GM12878 (cell line): Measurements from ENCODE around the gene SLC18A3. TPM values are rescaled to one million over a fixed set of nuclear protein-coding genes. Genes with fewer than 3 reads are reported as not detected.

Experiments used
- ATAC-seq: fragments of 200-7000 bp; cut with Tn5 transposase; 3 replicates; pipeline ENCODE4 v1.9.1; 2020; ENCODE audit warnings: mild to moderate bottlenecking, moderate library complexity
- BruUV-seq: library from RNA; stranded (reverse); fragments of 400-500 nt; replicated peaks from 2 replicates; lab custom pipeline; 2021; lab: Mats Ljungman, UMichigan
- CTCF ChIA-PET: fragments of 300-600 bp; sonication (Branson Sonifier 250); formaldehyde crosslinking; extraction: SDS; loops from one replicate; lab custom pipeline; 2021; ENCODE audit warnings: inconsistent platforms; lab: Yijun Ruan, JAX
- POLR2A ChIA-PET: fragments of 350-600 bp; formaldehyde crosslinking; extraction: SDS; loops from one replicate; lab custom pipeline; 2021; ENCODE audit warnings: inconsistent platforms; lab: Charles Lee
- RAD21 ChIA-PET: fragments of 300-600 bp; sonication (Branson Sonifier 250); formaldehyde crosslinking; loops from one replicate; lab custom pipeline; 2023; ENCODE audit warnings: antibody characterized with exemption; ENCODE audit not compliant: unreplicated experiment; lab: Charles Lee
- SMC1A ChIA-PET: fragments of 300-600 bp; sonication (Branson Sonifier 250); formaldehyde crosslinking; loops from one replicate; lab custom pipeline; 2023; ENCODE audit not compliant: unreplicated experiment, uncharacterized antibody; lab: Charles Lee
- DNase-seq: peaks from one replicate; pipeline ENCODE4 v3.0.0-alpha.2; 2011; ENCODE audit warnings: low read depth, low spot score
- FAIRE-seq: peaks from 3 replicates; lab custom pipeline; 2011; peaks lifted over from hg19 to GRCh38; lab: Jason Lieb, UNC
- H2AFZ ChIP-seq: 2 replicates; pipeline ENCODE4 v1.6.0; 2011; ENCODE audit warnings: low read depth, low read length, control low read depth; ENCODE audit not compliant: control insufficient read depth
- H3K27ac ChIP-seq: 2 replicates; pipeline ENCODE4 v1.5.1; 2011; ENCODE audit warnings: control low read depth; ENCODE audit not compliant: control insufficient read depth, insufficient read depth
- H3K27me3 ChIP-seq, 2 experiments: replicated peaks in 1 of 2; 2 replicates each; pipeline versions ENCODE4 v1.6.0 to v1.6.1; 2011; ENCODE audit warnings: low read length in 1 of 2; ENCODE audit not compliant: control insufficient read depth in 2 of 2, insufficient read depth in 2 of 2
- H3K36me3 ChIP-seq, 2 experiments: 2 replicates each; pipeline ENCODE4 v1.5.1; 2011; ENCODE audit warnings: low read length in 1 of 2; ENCODE audit not compliant: control insufficient read depth in 2 of 2, insufficient read depth in 2 of 2
- H3K4me1 ChIP-seq: 2 replicates; pipeline ENCODE4 v1.6.1; 2011; ENCODE audit warnings: mild to moderate bottlenecking, low read length, moderate library complexity, mixed read lengths; ENCODE audit not compliant: control insufficient read depth, insufficient read depth
- H3K4me2 ChIP-seq: 2 replicates; pipeline ENCODE4 v1.6.0; 2011; ENCODE audit warnings: control low read depth; ENCODE audit not compliant: control insufficient read depth, insufficient read depth
- H3K4me3 ChIP-seq: fragments of 200-600 bp; sonication (generic); 2 replicates; pipeline ENCODE4 v1.5.1; 2016
- H3K79me2 ChIP-seq: 2 replicates; pipeline ENCODE4 v1.6.0; 2011; ENCODE audit warnings: low read length; ENCODE audit not compliant: control insufficient read depth, insufficient read depth
- H3K9ac ChIP-seq: 2 replicates; pipeline ENCODE4 v1.8.0; 2011; ENCODE audit warnings: low read length, control low read depth, mixed read lengths; ENCODE audit not compliant: control insufficient read depth, insufficient read depth
- H3K9me3 ChIP-seq: replicated peaks from 3 replicates; pipeline ENCODE4 v1.5.1; 2011; ENCODE audit warnings: mild to moderate bottlenecking, low read length; ENCODE audit not compliant: control insufficient read depth, insufficient read depth
- H4K20me1 ChIP-seq: 2 replicates; pipeline ENCODE4 v1.6.0; 2011; ENCODE audit not compliant: control insufficient read depth, insufficient read depth
- CBFB ChIP-seq: IDR thresholded peaks from 2 replicates; pipeline ENCODE4 v1.6.1; 2016; ENCODE audit warnings: antibody characterized with exemption, low read depth
- CREB1 ChIP-seq: IDR thresholded peaks from 2 replicates; pipeline ENCODE4 v1.6.1; 2012; ENCODE audit warnings: low read depth, mild to moderate bottlenecking, inconsistent platforms
- FOXK2 ChIP-seq: fragments of 450-650 bp; IDR thresholded peaks from 2 replicates; pipeline ENCODE4 v1.6.1; 2017; ENCODE audit warnings: mild to moderate bottlenecking, moderate library complexity
- IKZF1 ChIP-seq: fragments of 450-650 bp; conservative IDR thresholded peaks from 2 replicates; pipeline ENCODE4 v1.6.1; 2017; ENCODE audit warnings: antibody characterized with exemption, mild to moderate bottlenecking
- IRF3 ChIP-seq: fragments of 450-650 bp; IDR thresholded peaks from 2 replicates; pipeline ENCODE4 v1.6.1; 2014; ENCODE audit warnings: mild to moderate bottlenecking
- SUZ12 ChIP-seq: fragments of 200-600 bp; sonication (generic); IDR thresholded peaks from one replicate; pipeline ENCODE4 v1.6.1; 2018; ENCODE audit warnings: antibody characterized with exemption, mild to moderate bottlenecking; ENCODE audit not compliant: unreplicated experiment
- TAF1 ChIP-seq: IDR thresholded peaks from 2 replicates; pipeline ENCODE4 v1.6.1; 2011; ENCODE audit warnings: mild to moderate bottlenecking, low read depth, low read length, borderline replicate concordance
- WGBS: methylation state at CpG from one replicate; pipeline ENCODE4 v1.1.6; 2016; ENCODE audit warnings: low lambda C conversion rate; ENCODE audit not compliant: insufficient replicate concordance, insufficient coverage; ENCODE audit errors: missing lambda C conversion rate; 5-methylcytosine and 5-hydroxymethylcytosine counted together
- in situ Hi-C: fragments of 300-500 bp; cut with MboI; formaldehyde crosslinking; loops from 9 replicates; pipeline ENCODE4 v1.14.3; 2018; ENCODE audit warnings: mixed read lengths
- intact Hi-C: fragments of 100-400 bp; cut with micrococcal nuclease; formaldehyde crosslinking; loops from one replicate; pipeline ENCODE4 v1.14.2; 2022; ENCODE audit not compliant: unreplicated experiment
- polyA plus RNA-seq, 11 experiments: library from polyadenylated mRNA; depleted of rRNA in 4 of 11; unstranded in 6 of 11; stranded (reverse) in 5 of 11; fragments of >200 nt; fragmentation: Nextera tagmentation in 4 of 11; fragmentation: Illumina TruSeq in 1 of 11; extraction: Ambion mirVana in 4 of 11; extraction: Trizol in 1 of 11; gene quantifications; 1 replicate in 1 of 11; 2 replicates in 10 of 11; pipeline versions ENCODE4 v1.2.1 to v1.2.3, GENCODE V29; 2011 to 2016; ENCODE audit warnings: inconsistent platforms in 2 of 11, missing spikeins in 2 of 11, low read depth in 1 of 11
- total RNA-seq, 4 experiments: library from RNA; depleted of rRNA in 3 of 4; stranded (reverse); fragments of >200 nt in 3 of 4; fragmentation: Illumina TruSeq in 1 of 4; extraction: Trizol in 1 of 4; gene quantifications; 2 replicates each; pipeline versions ENCODE4 v1.2.1 to v1.2.3, GENCODE V29; 2013 to 2021

The SLC18A3 gene
- total and polyA plus RNA-seq, 10 of the 15 experiments (the other 5 are each of a cell fraction or from before 2014, with no cell fraction given): not detected

GRCh38 chr10:49617121-49618020 is 7.3 kb downstream of the SLC18A3 start (continued):
- no peak for TF ChIP-seq IRF3

- Histone ChIP-seq H3K27ac (no peak overlapping the region), H3K9me3 (no peaks in the 10 kb centered on the region), H3K79me2 (no peaks in the 10 kb centered on the region), H4K20me1 (no peaks in the 10 kb centered on the region), H3K9ac (no peak overlapping the region), H3K4me3 (no peak overlapping the region), H3K4me1 (no peaks in the 10 kb centered on the region), H2AFZ (no peak overlapping the region), H3K36me3 (no peaks in the 10 kb centered on the region), H3K27me3 (peaks cover 6 to 10% of the 10 kb centered on the region in 2 experiments), H3K4me2 (no peak overlapping the region)
- FAIRE-seq: no peak
- SMC1A ChIA-PET: no interaction called here
- CTCF ChIA-PET: no interaction called here
- ATAC-seq: no peak
- WGBS: 0% methylated on average over 2 of the region's 2 CpGs
- in situ Hi-C loops (no loop called here), intact Hi-C loops (no loop called here)
- TF ChIP-seq CREB1: no peak
- no peak for TF ChIP-seq FOXK2
- RAD21 ChIA-PET: no interaction called here
- no peak for DNase-seq
- no TSS peak for BruUV-seq
- POLR2A ChIA-PET: no interaction called here
Observed at GRCh38 chr10:49618821-49619220, 8.7 kb downstream of the SLC18A3 start.

GRCh38 chr10:49619613-49620012 is 9.5 kb downstream of the SLC18A3 start:
- no peaks in the 10 kb centered on the region for H3K36me3 ChIP-seq
- CTCF ChIA-PET: no interaction called here
- no peak overlapping the region for H3K4me2 ChIP-seq
- in situ Hi-C loops (no loop called here), intact Hi-C loops (no loop called here)
- TF ChIP-seq TAF1: no peak
- TF ChIP-seq CBFB: no peak
- TF ChIP-seq IKZF1: no peak
- TF ChIP-seq SUZ12: no peak
- no peak for ATAC-seq
- no peaks in the 10 kb centered on the region for H3K4me1 ChIP-seq
- POLR2A ChIA-PET: no interaction called here
- no peaks in the 10 kb centered on the region for H4K20me1 ChIP-seq
- no peaks in the 10 kb centered on the region for H3K79me2 ChIP-seq
- peaks cover 2 to 7% of the 10 kb centered on the region in 2 experiments for H3K27me3 ChIP-seq
- BruUV-seq: no TSS peak
- no peak overlapping the region for H2AFZ ChIP-seq
- FAIRE-seq: no peak
- RAD21 ChIA-PET: no interaction called here
- H3K9ac ChIP-seq: no peak overlapping the region
- WGBS: 20% methylated on average over 10 of the region's 10 CpGs
- H3K4me3 ChIP-seq: no peak overlapping the region
- no peak overlapping the region for H3K27ac ChIP-seq
- SMC1A ChIA-PET: no interaction called here
- no peak for DNase-seq
- no peaks in the 10 kb centered on the region for H3K9me3 ChIP-seq
